ENCODE measurements around the gene AFF3.
"Not testable (repeated sequence)": the region's sequence is repeated elsewhere in the genome, so short reads cannot be mapped to it uniquely, and the experiment has no call there.

The AFF3 gene

GRCh38 chr2:99672766-99673350, 469.5 kb downstream of the AFF3 start:
- no peak for DNase-seq (ENCODE audit: low read depth in 3 of 3)

GRCh38 chr2:99670768-99671734, 471.3 kb downstream of the AFF3 start:
- DNase-seq (ENCODE audit: low read depth in 3 of 3), result no peak

GRCh38 chr2:99666256-99666655, 476.1 kb downstream of the AFF3 start:
- DNase-seq (ENCODE audit: low read depth in 3 of 3), result no peak

DNA sequence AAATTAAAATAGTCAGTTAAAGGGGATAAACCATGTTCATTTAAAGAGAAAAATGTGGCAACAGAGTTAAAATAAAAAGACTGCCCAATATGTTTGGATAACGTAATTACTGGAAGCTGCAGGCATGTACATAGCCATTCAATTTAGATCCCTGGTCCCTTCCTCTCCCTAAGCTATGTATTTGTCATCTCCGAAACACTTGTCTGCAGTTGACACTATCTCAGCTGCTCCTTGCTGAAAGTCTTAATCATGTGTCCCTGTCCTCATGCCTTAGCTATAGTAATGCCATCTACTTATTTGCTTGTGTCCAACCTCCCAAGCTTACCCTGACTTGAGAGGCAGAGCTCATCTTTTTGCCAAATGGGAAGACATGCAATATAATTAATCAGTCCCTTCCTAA, 478.7 kb downstream of the AFF3 start:
- no peak for DNase-seq (ENCODE audit: low read depth in 3 of 3)

GRCh38 chr2:99662761-99663341, 479.5 kb downstream of the AFF3 start:
- DNase-seq (ENCODE audit: low read depth in 3 of 3), result no peak

GRCh38 chr2:99661761-99662160, 480.6 kb downstream of the AFF3 start:
- DNase-seq (ENCODE audit: low read depth in 3 of 3), result not testable (repeated sequence)

GRCh38 chr2:99660616-99661406, 481.6 kb downstream of the AFF3 start:
- DNase-seq (ENCODE audit: low read depth in 3 of 3), result no peak

DNA sequence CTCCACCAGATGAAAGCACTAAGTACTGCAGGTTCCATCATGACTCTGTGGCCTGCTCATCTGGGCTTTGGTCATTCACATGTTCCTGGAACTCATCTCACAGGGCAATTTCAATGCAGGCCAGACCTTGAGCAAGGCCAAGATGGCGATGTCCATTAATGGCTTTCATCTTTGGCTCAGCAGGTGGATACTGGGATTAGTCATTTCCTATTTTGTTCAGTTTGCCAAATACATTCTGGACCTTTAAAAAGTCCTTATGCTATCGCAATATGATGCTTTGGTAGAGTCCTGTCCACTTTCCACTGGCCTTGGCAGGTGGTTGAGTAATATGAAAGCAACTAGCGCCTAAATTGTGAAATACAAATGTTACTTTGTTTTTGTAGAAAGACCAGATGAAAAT, 482.5 kb downstream of the AFF3 start:
- DNase-seq (ENCODE audit: low read depth in 3 of 3), result no peak

GRCh38 chr2:99657691-99658258, 484.6 kb downstream of the AFF3 start:
- DNase-seq (ENCODE audit: low read depth in 3 of 3), result no peak

- no peak for DNase-seq (ENCODE audit: low read depth in 3 of 3)
These were observed 485.4 kb downstream of the AFF3 start for GRCh38 chr2:99656994-99657393.

GRCh38 chr2:99653433-99653832, 489.0 kb downstream of the AFF3 start:
- DNase-seq (ENCODE audit: low read depth in 3 of 3), result no peak

DNA sequence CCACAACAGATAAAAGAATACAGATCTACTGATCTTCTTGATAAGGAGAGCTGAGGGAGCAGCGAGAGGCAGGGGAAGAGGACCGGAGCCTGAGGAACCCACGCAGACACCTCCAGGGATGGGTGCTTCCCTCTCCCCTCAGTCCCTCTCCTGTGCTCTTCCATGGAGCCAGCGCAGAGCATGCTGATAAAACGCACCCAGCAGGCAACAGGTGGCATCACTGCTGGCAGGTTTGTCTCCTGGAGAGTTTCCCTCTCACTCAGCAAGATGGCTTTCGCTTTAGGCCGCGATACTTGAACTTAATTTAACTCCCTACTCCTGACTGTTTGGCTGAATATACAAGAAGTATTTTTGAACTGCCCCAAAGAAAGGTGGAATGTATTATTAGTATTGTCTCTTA, 489.5 kb downstream of the AFF3 start:
- no peak for DNase-seq (ENCODE audit: low read depth in 3 of 3)

GRCh38 chr2:99651930-99652670, 490.3 kb downstream of the AFF3 start:
- DNase-seq (ENCODE audit: low read depth in 3 of 3), result no peak

GRCh38 chr2:99648906-99649789, 493.2 kb downstream of the AFF3 start:
- DNase-seq (ENCODE audit: low read depth in 3 of 3), result no peak

DNA sequence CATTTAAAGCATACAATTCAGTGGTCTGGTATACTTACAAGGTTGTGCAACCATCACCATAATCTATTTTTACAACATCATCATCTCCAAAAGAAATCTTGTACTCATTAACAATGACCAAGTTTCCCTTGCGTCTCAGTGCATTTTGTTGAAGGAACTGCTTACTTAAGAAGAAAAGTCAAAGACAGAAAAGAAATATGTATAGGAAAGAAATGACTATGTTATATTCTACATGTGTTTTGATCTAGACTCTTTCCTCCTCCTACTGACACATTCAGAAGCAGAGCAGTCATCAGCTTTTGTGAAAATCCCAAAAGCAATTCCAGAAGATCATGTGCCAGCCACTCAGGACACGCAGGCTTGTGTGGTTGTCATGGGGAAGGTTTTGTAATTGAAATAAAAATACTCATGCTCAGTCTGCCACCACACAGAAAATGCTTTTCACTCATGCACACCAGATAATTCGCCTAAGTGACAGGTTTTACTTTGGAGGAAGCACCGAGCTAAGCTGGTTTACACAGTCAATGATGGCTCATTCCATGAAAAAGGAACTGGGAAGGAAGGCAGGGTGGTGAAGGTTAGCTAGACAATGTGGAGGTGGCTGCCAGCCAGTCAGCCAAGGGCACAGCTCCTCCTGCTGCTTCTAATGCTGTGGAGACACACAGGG, 494.1 kb downstream of the AFF3 start:
- DNase-seq (ENCODE audit: low read depth in 3 of 3), result no peak

- no peak for DNase-seq (ENCODE audit: low read depth in 3 of 3)
These were observed 496.4 kb downstream of the AFF3 start for GRCh38 chr2:99645960-99646359.

- DNase-seq (ENCODE audit: low read depth in 3 of 3), result no peak
These were observed 498.0 kb downstream of the AFF3 start for GRCh38 chr2:99644419-99644787.

- no peak for DNase-seq (ENCODE audit: low read depth in 3 of 3)
These were observed 498.5 kb downstream of the AFF3 start for GRCh38 chr2:99643787-99644418.

GRCh38 chr2:99641999-99642398, 500.4 kb downstream of the AFF3 start:
- no peak for DNase-seq (ENCODE audit: low read depth in 3 of 3)

Measured in stimulated activated CD4-positive, alpha-beta T cell treated with anti-CD3 and anti-CD28 coated beads, TNF-alpha, amount 100 ng/mL, for 24 hours (primary cell).